H1 (cell line): ENCODE data around the gene CDH20. TPM values are rescaled to one million over a fixed set of nuclear protein-coding genes. Genes with fewer than 3 reads are reported as not detected.

Experiments
- GABPA ChIP-seq: IDR thresholded peaks from 2 replicates; pipeline ENCODE4 v1.6.1; 2011; ENCODE audit warnings: mild to moderate bottlenecking, low read length, moderate library complexity, borderline replicate concordance; ENCODE audit not compliant: insufficient read depth
- JUN ChIP-seq: IDR thresholded peaks from 2 replicates; pipeline ENCODE4 v1.6.1; 2011; ENCODE audit warnings: low read depth, mild to moderate bottlenecking, improper control_type of control experiment, low read length
- NANOG ChIP-seq: IDR thresholded peaks from 2 replicates; pipeline ENCODE4 v1.6.1; 2011; ENCODE audit warnings: low read length, low read depth, mild to moderate bottlenecking, inconsistent platforms; ENCODE audit not compliant: insufficient read depth, poor library complexity, severe bottlenecking
- YY1 ChIP-seq: IDR thresholded peaks from 2 replicates; pipeline ENCODE4 v1.6.1; 2011; ENCODE audit warnings: low read depth, mild to moderate bottlenecking, low read length
- polyA plus RNA-seq, 7 experiments: library from polyadenylated mRNA; depleted of rRNA in 3 of 7; stranded (reverse) in 5 of 7; unstranded in 2 of 7; fragments of >200 nt in 5 of 7; fragments of 200-250 nt in 2 of 7; gene quantifications; 1 replicate in 5 of 7; 2 replicates in 1 of 7; 4 replicates in 1 of 7; pipeline versions ENCODE4 v1.2.1 to v1.2.3, GENCODE V29; 2011 to 2013; ENCODE audit warnings: missing spikeins in 2 of 7, mixed read lengths in 2 of 7
- total RNA-seq: library from RNA; stranded (reverse); fragmentation: NEBNext Ultra II Directional; extraction: Animal tissue kit (Norgen Biotek cat#: 25700); gene quantifications from 2 replicates; pipeline ENCODE4 v1.2.1, GENCODE V29; 2021
- TF ChIP-seq, protein P1 (sequence below): fragments of 300-600 bp; sonication (generic); IDR thresholded peaks from 2 replicates; pipeline ENCODE4 v1.7.1; 2012; ENCODE audit warnings: low read length, moderate library complexity, mild to moderate bottlenecking, inconsistent platforms; ENCODE audit not compliant: insufficient replicate concordance
- TF ChIP-seq, protein P2 (sequence below), 3 experiments: IDR thresholded peaks; 1 replicate in 2 of 3; 2 replicates in 1 of 3; pipeline versions ENCODE4 v1.5.1 to v1.6.1; 2011; ENCODE audit warnings: low read length in 3 of 3, mild to moderate bottlenecking in 3 of 3, inconsistent platforms in 2 of 3, low read depth in 1 of 3, moderate library complexity in 1 of 3; ENCODE audit not compliant: insufficient read depth in 1 of 3; ENCODE audit errors: control extremely low read depth in 1 of 3

The CDH20 gene
- total and polyA plus RNA-seq, 2 of the 8 experiments (the other 6 are each of a cell fraction or from before 2014, with no cell fraction given): 0.07 to 0.12 TPM

DNA sequence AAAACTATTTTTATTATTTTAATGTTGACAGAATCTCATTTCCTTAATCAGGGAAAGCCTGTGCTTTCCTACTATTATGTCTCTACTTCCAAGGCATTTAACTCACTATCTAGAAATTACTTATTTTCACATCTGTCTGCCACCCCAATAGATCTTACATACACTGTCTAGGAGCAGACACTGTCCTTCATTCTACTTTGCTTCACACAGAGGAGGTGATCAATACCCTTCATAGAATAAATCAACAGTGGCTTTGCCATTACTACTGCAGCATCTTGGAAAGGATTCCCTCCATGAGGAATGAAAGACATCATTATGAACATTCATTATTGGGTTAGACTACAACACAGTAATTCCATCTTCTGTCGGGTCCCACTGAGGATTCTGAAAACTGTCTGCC, 31.7 kb downstream of the CDH20 start (continued):
- TF ChIP-seq, protein P1, sequence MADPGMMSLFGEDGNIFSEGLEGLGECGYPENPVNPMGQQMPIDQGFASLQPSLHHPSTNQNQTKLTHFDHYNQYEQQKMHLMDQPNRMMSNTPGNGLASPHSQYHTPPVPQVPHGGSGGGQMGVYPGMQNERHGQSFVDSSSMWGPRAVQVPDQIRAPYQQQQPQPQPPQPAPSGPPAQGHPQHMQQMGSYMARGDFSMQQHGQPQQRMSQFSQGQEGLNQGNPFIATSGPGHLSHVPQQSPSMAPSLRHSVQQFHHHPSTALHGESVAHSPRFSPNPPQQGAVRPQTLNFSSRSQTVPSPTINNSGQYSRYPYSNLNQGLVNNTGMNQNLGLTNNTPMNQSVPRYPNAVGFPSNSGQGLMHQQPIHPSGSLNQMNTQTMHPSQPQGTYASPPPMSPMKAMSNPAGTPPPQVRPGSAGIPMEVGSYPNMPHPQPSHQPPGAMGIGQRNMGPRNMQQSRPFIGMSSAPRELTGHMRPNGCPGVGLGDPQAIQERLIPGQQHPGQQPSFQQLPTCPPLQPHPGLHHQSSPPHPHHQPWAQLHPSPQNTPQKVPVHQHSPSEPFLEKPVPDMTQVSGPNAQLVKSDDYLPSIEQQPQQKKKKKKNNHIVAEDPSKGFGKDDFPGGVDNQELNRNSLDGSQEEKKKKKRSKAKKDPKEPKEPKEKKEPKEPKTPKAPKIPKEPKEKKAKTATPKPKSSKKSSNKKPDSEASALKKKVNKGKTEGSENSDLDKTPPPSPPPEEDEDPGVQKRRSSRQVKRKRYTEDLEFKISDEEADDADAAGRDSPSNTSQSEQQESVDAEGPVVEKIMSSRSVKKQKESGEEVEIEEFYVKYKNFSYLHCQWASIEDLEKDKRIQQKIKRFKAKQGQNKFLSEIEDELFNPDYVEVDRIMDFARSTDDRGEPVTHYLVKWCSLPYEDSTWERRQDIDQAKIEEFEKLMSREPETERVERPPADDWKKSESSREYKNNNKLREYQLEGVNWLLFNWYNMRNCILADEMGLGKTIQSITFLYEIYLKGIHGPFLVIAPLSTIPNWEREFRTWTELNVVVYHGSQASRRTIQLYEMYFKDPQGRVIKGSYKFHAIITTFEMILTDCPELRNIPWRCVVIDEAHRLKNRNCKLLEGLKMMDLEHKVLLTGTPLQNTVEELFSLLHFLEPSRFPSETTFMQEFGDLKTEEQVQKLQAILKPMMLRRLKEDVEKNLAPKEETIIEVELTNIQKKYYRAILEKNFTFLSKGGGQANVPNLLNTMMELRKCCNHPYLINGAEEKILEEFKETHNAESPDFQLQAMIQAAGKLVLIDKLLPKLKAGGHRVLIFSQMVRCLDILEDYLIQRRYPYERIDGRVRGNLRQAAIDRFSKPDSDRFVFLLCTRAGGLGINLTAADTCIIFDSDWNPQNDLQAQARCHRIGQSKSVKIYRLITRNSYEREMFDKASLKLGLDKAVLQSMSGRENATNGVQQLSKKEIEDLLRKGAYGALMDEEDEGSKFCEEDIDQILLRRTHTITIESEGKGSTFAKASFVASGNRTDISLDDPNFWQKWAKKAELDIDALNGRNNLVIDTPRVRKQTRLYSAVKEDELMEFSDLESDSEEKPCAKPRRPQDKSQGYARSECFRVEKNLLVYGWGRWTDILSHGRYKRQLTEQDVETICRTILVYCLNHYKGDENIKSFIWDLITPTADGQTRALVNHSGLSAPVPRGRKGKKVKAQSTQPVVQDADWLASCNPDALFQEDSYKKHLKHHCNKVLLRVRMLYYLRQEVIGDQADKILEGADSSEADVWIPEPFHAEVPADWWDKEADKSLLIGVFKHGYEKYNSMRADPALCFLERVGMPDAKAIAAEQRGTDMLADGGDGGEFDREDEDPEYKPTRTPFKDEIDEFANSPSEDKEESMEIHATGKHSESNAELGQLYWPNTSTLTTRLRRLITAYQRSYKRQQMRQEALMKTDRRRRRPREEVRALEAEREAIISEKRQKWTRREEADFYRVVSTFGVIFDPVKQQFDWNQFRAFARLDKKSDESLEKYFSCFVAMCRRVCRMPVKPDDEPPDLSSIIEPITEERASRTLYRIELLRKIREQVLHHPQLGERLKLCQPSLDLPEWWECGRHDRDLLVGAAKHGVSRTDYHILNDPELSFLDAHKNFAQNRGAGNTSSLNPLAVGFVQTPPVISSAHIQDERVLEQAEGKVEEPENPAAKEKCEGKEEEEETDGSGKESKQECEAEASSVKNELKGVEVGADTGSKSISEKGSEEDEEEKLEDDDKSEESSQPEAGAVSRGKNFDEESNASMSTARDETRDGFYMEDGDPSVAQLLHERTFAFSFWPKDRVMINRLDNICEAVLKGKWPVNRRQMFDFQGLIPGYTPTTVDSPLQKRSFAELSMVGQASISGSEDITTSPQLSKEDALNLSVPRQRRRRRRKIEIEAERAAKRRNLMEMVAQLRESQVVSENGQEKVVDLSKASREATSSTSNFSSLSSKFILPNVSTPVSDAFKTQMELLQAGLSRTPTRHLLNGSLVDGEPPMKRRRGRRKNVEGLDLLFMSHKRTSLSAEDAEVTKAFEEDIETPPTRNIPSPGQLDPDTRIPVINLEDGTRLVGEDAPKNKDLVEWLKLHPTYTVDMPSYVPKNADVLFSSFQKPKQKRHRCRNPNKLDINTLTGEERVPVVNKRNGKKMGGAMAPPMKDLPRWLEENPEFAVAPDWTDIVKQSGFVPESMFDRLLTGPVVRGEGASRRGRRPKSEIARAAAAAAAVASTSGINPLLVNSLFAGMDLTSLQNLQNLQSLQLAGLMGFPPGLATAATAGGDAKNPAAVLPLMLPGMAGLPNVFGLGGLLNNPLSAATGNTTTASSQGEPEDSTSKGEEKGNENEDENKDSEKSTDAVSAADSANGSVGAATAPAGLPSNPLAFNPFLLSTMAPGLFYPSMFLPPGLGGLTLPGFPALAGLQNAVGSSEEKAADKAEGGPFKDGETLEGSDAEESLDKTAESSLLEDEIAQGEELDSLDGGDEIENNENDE: no peak
- TF ChIP-seq, protein P2, sequence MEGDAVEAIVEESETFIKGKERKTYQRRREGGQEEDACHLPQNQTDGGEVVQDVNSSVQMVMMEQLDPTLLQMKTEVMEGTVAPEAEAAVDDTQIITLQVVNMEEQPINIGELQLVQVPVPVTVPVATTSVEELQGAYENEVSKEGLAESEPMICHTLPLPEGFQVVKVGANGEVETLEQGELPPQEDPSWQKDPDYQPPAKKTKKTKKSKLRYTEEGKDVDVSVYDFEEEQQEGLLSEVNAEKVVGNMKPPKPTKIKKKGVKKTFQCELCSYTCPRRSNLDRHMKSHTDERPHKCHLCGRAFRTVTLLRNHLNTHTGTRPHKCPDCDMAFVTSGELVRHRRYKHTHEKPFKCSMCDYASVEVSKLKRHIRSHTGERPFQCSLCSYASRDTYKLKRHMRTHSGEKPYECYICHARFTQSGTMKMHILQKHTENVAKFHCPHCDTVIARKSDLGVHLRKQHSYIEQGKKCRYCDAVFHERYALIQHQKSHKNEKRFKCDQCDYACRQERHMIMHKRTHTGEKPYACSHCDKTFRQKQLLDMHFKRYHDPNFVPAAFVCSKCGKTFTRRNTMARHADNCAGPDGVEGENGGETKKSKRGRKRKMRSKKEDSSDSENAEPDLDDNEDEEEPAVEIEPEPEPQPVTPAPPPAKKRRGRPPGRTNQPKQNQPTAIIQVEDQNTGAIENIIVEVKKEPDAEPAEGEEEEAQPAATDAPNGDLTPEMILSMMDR (IDR thresholded peaks at IDR 0.05; ENCODE audit: control extremely low read depth in 1 of 3, insufficient read depth in 1 of 3, low read depth in 1 of 3, low read length in 3 of 3): no peak
- TF ChIP-seq NANOG (no peak), JUN (no peak), YY1 (no peak), GABPA (no peak)
- TF ChIP-seq, all 59 proteins: peak for 0
